Naive B cell (primary cell): ENCODE results near the gene URM1. TPM values are rescaled to one million over a fixed set of nuclear protein-coding genes. Genes with fewer than 3 reads are reported as not detected.

Source experiments
- polyA plus RNA-seq, 6 donors: library from polyadenylated mRNA; unstranded; fragments of 300-500 nt; fragmentation: Illumina TruSeq; gene quantifications; one replicate each; pipeline ENCODE4 v1.2.3, GENCODE V29; 2021; ENCODE audit warnings: low read depth in 6 of 6

The URM1 gene
- polyA plus RNA-seq, 6 donors from 2014 or later = 36.9 to 44.3 (median 42.0) TPM

Other genes with a start within 250 kb of the URM1 start
- gene PTGES2, start 243.6 kb upstream of the URM1 start, polyA plus RNA-seq = 10 to 100 TPM; 31.1 to 63.8 (median 40.8) TPM
- 1 to 10 TPM in 2 of 6 donors, under 1 TPM in 1, not detected in 3; 0.44 to 1.2 (median 1.2) TPM for gene LCN2, start 221.9 kb upstream of the URM1 start, polyA plus RNA-seq
- 10 to 100 TPM; 74.7 to 98.3 (median 93.5) TPM for gene BBLN, start 211.1 kb upstream of the URM1 start, polyA plus RNA-seq
- gene CIZ1, start 179.8 kb upstream of the URM1 start, polyA plus RNA-seq = 10 to 100 TPM in 2 of 6 donors, 1 to 10 TPM in 4; 5.6 to 34.6 (median 9.9) TPM
- gene DNM1, start 168.0 kb upstream of the URM1 start, polyA plus RNA-seq = under 1 TPM in 4 of 6 donors, not detected in 2; 0.15 to 0.49 (median 0.20) TPM
- gene GOLGA2, start 95.4 kb upstream of the URM1 start, polyA plus RNA-seq = 10 to 100 TPM in 1 of 6 donors, 1 to 10 TPM in 5; 4.6 to 10.3 (median 8.1) TPM
- 10 to 100 TPM; 22.6 to 33.7 (median 26.3) TPM for gene SWI5, start 95.1 kb upstream of the URM1 start, polyA plus RNA-seq
- gene TRUB2, start 48.9 kb upstream of the URM1 start, polyA plus RNA-seq = 10 to 100 TPM; 12.7 to 23.4 (median 22.1) TPM
- 10 to 100 TPM; 25.5 to 37.5 (median 31.3) TPM for gene COQ4, start 48.5 kb upstream of the URM1 start, polyA plus RNA-seq
- gene SLC27A4, start 30.8 kb upstream of the URM1 start, polyA plus RNA-seq = 1 to 10 TPM in 5 of 6 donors, not detected in 1; 2.3 to 6.8 (median 3.6) TPM
- gene CERCAM, start 49.5 kb downstream of the URM1 start, polyA plus RNA-seq = under 1 TPM in 5 of 6 donors, not detected in 1; 0.31 to 0.71 (median 0.37) TPM
- 10 to 100 TPM; 11.2 to 29.9 (median 18.4) TPM for gene ODF2, start 84.6 kb downstream of the URM1 start, polyA plus RNA-seq
- gene GLE1, start 133.3 kb downstream of the URM1 start, polyA plus RNA-seq = 10 to 100 TPM; 18.8 to 34.3 (median 28.5) TPM
- gene SPTAN1, start 181.2 kb downstream of the URM1 start, polyA plus RNA-seq = 10 to 100 TPM in 5 of 6 donors, 1 to 10 TPM in 1; 2.3 to 72.4 (median 31.4) TPM